ENCODE results near the gene FASTK. TPM values are rescaled to one million over a fixed set of nuclear protein-coding genes. Genes with fewer than 3 reads are reported as not detected.
"Not testable (repeated sequence)": the region's sequence is repeated elsewhere in the genome, so short reads cannot be mapped to it uniquely, and the experiment has no call there.

FASTK gene
- total RNA-seq, 1 donor from 2014 or later, result 59.3 TPM

- DNase-seq (ENCODE audit: low read depth), result not testable (repeated sequence)
Measured at GRCh38 chr7:151026771-151027727, 53.6 kb downstream of the FASTK start.

Other genes starting within 250 kb of the FASTK start
- gene AOC1, start 228.3 kb downstream of the FASTK start, total RNA-seq, result 6.1 and 6.4 TPM in 2 replicates
- 1.2 and 2.3 TPM in 2 replicates for gene KCNH2, start 102.5 kb downstream of the FASTK start, total RNA-seq
- gene NOS3, start 89.8 kb downstream of the FASTK start, total RNA-seq, result 0.15 and 0.35 TPM in 2 replicates
- gene ATG9B, start 56.3 kb downstream of the FASTK start, total RNA-seq, result 0.10 TPM in 1 of 2 replicates, not detected in the other
- 31.0 and 43.4 TPM in 2 replicates for gene ABCB8, start 52.4 kb downstream of the FASTK start, total RNA-seq
- 0.15 TPM in 1 of 2 replicates, not detected in the other for gene ASIC3, start 32.3 kb downstream of the FASTK start, total RNA-seq
- gene CDK5, start 22.9 kb downstream of the FASTK start, total RNA-seq, result 14.8 and 16.8 TPM in 2 replicates
- 92.4 and 137 TPM in 2 replicates for gene SLC4A2, start 21.2 kb downstream of the FASTK start, total RNA-seq
- 34.9 and 41.5 TPM in 2 replicates for gene TMUB1, start 2.7 kb upstream of the FASTK start, total RNA-seq
- 36.3 and 41.2 TPM in 2 replicates for gene AGAP3, start 5.7 kb upstream of the FASTK start, total RNA-seq
- not detected in 2 replicates for gene GBX1, start 86.9 kb upstream of the FASTK start, total RNA-seq
- gene ASB10, start 106.4 kb upstream of the FASTK start, total RNA-seq, result not detected in 2 replicates
- gene H2BK1, start 129.7 kb upstream of the FASTK start, total RNA-seq, result not detected in 2 replicates
- gene ABCF2, start 146.4 kb upstream of the FASTK start, total RNA-seq, result 80.6 and 82.7 TPM in 2 replicates
- 49.1 and 65.9 TPM in 2 replicates for gene CHPF2, start 151.7 kb upstream of the FASTK start, total RNA-seq
- gene SMARCD3, start 167.9 kb upstream of the FASTK start, total RNA-seq, result 3.8 and 15.0 TPM in 2 replicates